ENCODE results near the gene ROR1.

ROR1 gene

DNA sequence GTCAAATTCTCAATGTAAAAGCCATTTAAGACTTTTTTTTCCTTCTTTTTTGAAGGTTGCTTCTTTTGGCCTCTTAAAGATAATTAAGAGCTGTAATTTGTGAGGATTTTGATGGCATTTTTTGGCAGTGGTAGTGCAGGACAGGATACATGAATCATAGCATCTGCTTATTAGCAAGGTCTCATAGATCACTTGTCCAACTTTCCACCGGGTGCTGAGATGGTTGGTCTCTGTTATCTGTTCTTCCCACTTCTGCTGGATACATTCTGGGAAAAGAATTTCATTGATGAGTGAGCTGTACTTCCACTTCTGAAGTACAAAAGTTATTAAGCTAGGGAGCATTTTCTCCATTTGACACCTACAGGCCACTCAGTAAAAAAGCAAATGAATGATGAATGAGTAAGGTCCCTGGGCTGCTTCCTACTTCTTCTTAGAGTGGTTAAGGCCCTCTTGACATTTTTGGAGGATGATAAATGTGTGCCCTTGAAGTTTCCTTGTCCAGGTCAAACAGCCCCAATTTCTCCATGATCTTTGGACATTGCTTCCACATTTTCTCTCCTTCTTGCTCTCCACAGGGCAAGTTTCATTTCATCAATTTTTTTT lies 100.6 kb downstream of the ROR1 start:
- no peak overlapping the region for H2BK120ac ChIP-seq (ENCODE audit: low read depth, low read length)
- no peak overlapping the region for H3K4me2 ChIP-seq (ENCODE audit: low read length, poor library complexity, severe bottlenecking)
- H4K91ac ChIP-seq (ENCODE audit: low read length) = no peak overlapping the region
- H3K18ac ChIP-seq (ENCODE audit: low read depth in 1 of 2, low read length in 2 of 2) = no peak overlapping the region
- peak overlapping the region; percentile 42 for H3K27ac ChIP-seq (ENCODE audit: low read length, poor library complexity, severe bottlenecking)
- no peak overlapping the region for H4K8ac ChIP-seq (ENCODE audit: low read length)
- H3K36me3 ChIP-seq (ENCODE audit: control insufficient read depth in 1 of 2, insufficient read depth in 2 of 2, low read depth in 1 of 2, low read length in 2 of 2) = no peaks in the 10 kb centered on the region
- no CpG with 5 or more reads among the region's 1 CpG for WGBS
- no peak overlapping the region for H2AK5ac ChIP-seq (ENCODE audit: low read length, severe bottlenecking)
- H3K4ac ChIP-seq (ENCODE audit: low read depth in 1 of 2, low read length in 2 of 2) = no peak overlapping the region
- H3K9me3 ChIP-seq (ENCODE audit: control insufficient read depth, low read length) = no peaks in the 10 kb centered on the region
- H3K27me3 ChIP-seq (ENCODE audit: control insufficient read depth in 1 of 2, insufficient read depth in 1 of 2, low read length in 2 of 2) = no peaks in the 10 kb centered on the region
- H2BK5ac ChIP-seq (ENCODE audit: low read depth, low read length, poor library complexity, severe bottlenecking) = no peak overlapping the region
- peaks cover 18% of the 10 kb centered on the region for H3K79me1 ChIP-seq (replicated peaks; ENCODE audit: low read length, poor library complexity, severe bottlenecking)
- H2BK12ac ChIP-seq (ENCODE audit: low read length in 2 of 2) = no peak overlapping the region
- H3K9ac ChIP-seq (ENCODE audit: low read length) = no peak overlapping the region
- peak; percentile 71 for DNase-seq
- H3K14ac ChIP-seq (ENCODE audit: low read length in 2 of 2) = no peak overlapping the region
- no peak overlapping the region for H3K23ac ChIP-seq (ENCODE audit: low read length in 2 of 2)
- H3K4me3 ChIP-seq (ENCODE audit: insufficient read depth in 1 of 2, low read depth in 1 of 2, low read length in 2 of 2) = no peak overlapping the region
- H2AFZ ChIP-seq (ENCODE audit: low read depth, low read length) = no peak overlapping the region
- peaks cover 4% of the 10 kb centered on the region for H3K4me1 ChIP-seq (ENCODE audit: control insufficient read depth, insufficient read depth, low read depth, low read length)
- H2BK15ac ChIP-seq (ENCODE audit: low read depth, poor library complexity, severe bottlenecking) = no peak overlapping the region

GRCh38 chr1:63875636-63876035 lies 101.8 kb downstream of the ROR1 start:
- Histone ChIP-seq H2BK5ac (ENCODE audit: low read depth, low read length, poor library complexity, severe bottlenecking) (no peak overlapping the region), H2BK120ac (ENCODE audit: low read depth, low read length) (no peak overlapping the region), H2AFZ (ENCODE audit: low read depth, low read length) (no peak overlapping the region), H2AK5ac (ENCODE audit: low read length, severe bottlenecking) (peak overlapping the region; percentile 72), H3K4me3 (ENCODE audit: insufficient read depth in 1 of 2, low read depth in 1 of 2, low read length in 2 of 2) (peak overlapping the region in 1 of 2 experiments; percentile 17), H3K4me2 (ENCODE audit: low read length, poor library complexity, severe bottlenecking) (no peak overlapping the region), H4K91ac (ENCODE audit: low read length) (no peak overlapping the region), H3K9me3 (ENCODE audit: control insufficient read depth, low read length) (no peaks in the 10 kb centered on the region), H3K23ac (ENCODE audit: low read length in 2 of 2) (no peak overlapping the region), H3K18ac (ENCODE audit: low read depth in 1 of 2, low read length in 2 of 2) (no peak overlapping the region), H3K4ac (ENCODE audit: low read depth in 1 of 2, low read length in 2 of 2) (no peak overlapping the region), H3K27me3 (ENCODE audit: control insufficient read depth in 1 of 2, insufficient read depth in 1 of 2, low read length in 2 of 2) (no peaks in the 10 kb centered on the region), H3K14ac (ENCODE audit: low read length in 2 of 2) (no peak overlapping the region), H3K79me1 (replicated peaks; ENCODE audit: low read length, poor library complexity, severe bottlenecking) (peaks cover 13% of the 10 kb centered on the region), H3K9ac (ENCODE audit: low read length) (peak overlapping the region; percentile 51), H3K27ac (ENCODE audit: low read length, poor library complexity, severe bottlenecking) (no peak overlapping the region), H3K36me3 (ENCODE audit: control insufficient read depth in 1 of 2, insufficient read depth in 2 of 2, low read depth in 1 of 2, low read length in 2 of 2) (no peaks in the 10 kb centered on the region), H2BK12ac (ENCODE audit: low read length in 2 of 2) (no peak overlapping the region), H3K4me1 (ENCODE audit: control insufficient read depth, insufficient read depth, low read depth, low read length) (peaks cover 4% of the 10 kb centered on the region), H2BK15ac (ENCODE audit: low read depth, poor library complexity, severe bottlenecking) (no peak overlapping the region), H4K8ac (ENCODE audit: low read length) (no peak overlapping the region)
- DNase-seq = no peak

DNA sequence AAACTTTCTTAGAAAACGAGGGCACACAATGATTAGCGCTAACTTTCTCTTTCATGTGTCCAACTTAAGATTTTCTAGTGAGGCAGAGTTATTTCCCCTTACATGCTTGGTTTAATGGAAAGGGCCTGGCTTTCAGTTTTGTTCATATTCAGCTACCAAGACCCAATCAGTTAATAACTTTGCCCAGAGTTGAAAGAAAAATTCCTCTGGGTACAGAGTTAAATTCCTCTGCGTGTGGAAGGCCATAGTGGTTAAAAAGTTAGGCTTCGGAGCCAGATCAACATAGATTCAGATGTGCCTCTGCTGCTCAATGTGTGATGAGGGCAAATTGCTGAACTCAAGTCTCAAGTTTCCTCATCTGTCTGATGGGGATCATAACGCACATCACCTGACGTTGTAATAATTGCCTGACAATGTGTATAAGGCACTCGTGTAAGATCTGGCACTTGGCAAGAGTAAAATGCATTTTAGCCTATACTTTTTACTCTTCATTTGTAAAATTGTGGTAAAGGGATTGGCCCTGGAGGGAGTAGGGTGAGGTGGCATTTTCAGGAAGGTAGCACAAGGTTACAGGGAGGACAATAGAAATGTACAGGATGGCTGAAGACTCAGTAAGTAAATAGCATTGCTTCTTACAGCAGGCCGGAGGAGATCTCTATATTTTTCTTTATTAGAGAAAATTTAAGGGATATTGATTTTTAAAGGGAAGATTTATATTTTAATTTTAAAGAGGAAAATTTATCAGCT lies 103.4 kb downstream of the ROR1 start:
- H2BK15ac ChIP-seq (ENCODE audit: low read depth, poor library complexity, severe bottlenecking) = no peak overlapping the region
- no peak overlapping the region for H2BK120ac ChIP-seq (ENCODE audit: low read depth, low read length)
- peak overlapping the region; percentile 18 to 67 for H3K18ac ChIP-seq (ENCODE audit: low read depth in 1 of 2, low read length in 2 of 2)
- no peak overlapping the region for H2BK5ac ChIP-seq (ENCODE audit: low read depth, low read length, poor library complexity, severe bottlenecking)
- H2BK12ac ChIP-seq (ENCODE audit: low read length in 2 of 2) = peak overlapping the region; percentile 18 to 57
- H2AFZ ChIP-seq (ENCODE audit: low read depth, low read length) = no peak overlapping the region
- H3K14ac ChIP-seq (ENCODE audit: low read length in 2 of 2) = no peak overlapping the region
- H4K8ac ChIP-seq (ENCODE audit: low read length) = no peak overlapping the region
- H3K4me2 ChIP-seq (ENCODE audit: low read length, poor library complexity, severe bottlenecking) = no peak overlapping the region
- peak overlapping the region; percentile 93 for H3K27ac ChIP-seq (ENCODE audit: low read length, poor library complexity, severe bottlenecking)
- no peak overlapping the region for H4K91ac ChIP-seq (ENCODE audit: low read length)
- WGBS = 92% methylated on average over 5 of the region's 8 CpGs
- H3K27me3 ChIP-seq (ENCODE audit: control insufficient read depth in 1 of 2, insufficient read depth in 1 of 2, low read length in 2 of 2) = no peaks in the 10 kb centered on the region
- no peak overlapping the region for H3K23ac ChIP-seq (ENCODE audit: low read length in 2 of 2)
- H3K4me3 ChIP-seq (ENCODE audit: insufficient read depth in 1 of 2, low read depth in 1 of 2, low read length in 2 of 2) = peak overlapping the region in 1 of 2 experiments; percentile 17
- peak overlapping the region; percentile 95 for H2AK5ac ChIP-seq (ENCODE audit: low read length, severe bottlenecking)
- H3K9ac ChIP-seq (ENCODE audit: low read length) = no peak overlapping the region
- H3K4ac ChIP-seq (ENCODE audit: low read depth in 1 of 2, low read length in 2 of 2) = peak overlapping the region in 1 of 2 experiments; percentile 24
- H3K36me3 ChIP-seq (ENCODE audit: control insufficient read depth in 1 of 2, insufficient read depth in 2 of 2, low read depth in 1 of 2, low read length in 2 of 2) = no peaks in the 10 kb centered on the region
- peaks cover 9% of the 10 kb centered on the region for H3K79me1 ChIP-seq (replicated peaks; ENCODE audit: low read length, poor library complexity, severe bottlenecking)
- H3K9me3 ChIP-seq (ENCODE audit: control insufficient read depth, low read length) = no peaks in the 10 kb centered on the region
- H3K4me1 ChIP-seq (ENCODE audit: control insufficient read depth, insufficient read depth, low read depth, low read length) = peaks cover 4% of the 10 kb centered on the region
- no peak for DNase-seq

DNA sequence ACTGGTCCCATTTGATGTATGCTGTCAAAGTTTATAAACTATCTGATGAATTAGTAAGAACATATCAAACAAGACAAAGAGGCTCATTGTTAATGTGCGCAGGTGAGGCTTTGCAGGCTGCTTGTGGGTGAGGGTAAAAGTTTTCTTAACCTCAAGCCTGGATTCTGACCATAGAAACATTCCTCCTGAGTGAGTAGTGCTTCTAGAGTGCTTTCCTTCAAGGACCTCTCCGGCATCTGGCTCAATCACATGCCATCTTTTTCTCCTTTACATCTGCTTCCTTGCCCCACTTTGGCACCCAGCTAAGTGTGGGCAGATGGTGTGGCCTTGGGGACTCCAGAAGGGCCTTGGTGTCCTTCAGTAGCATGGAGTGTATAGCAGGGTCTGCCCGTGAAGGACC lies 104.0 kb downstream of the ROR1 start:
- peak; percentile 73 for DNase-seq
- Histone ChIP-seq H3K9ac (ENCODE audit: low read length) (no peak overlapping the region), H3K4ac (ENCODE audit: low read depth in 1 of 2, low read length in 2 of 2) (peak overlapping the region in 1 of 2 experiments; percentile 1), H3K27ac (ENCODE audit: low read length, poor library complexity, severe bottlenecking) (peak overlapping the region; percentile 83), H4K91ac (ENCODE audit: low read length) (peak overlapping the region; percentile 7), H4K8ac (ENCODE audit: low read length) (peak overlapping the region; percentile 4), H2AK5ac (ENCODE audit: low read length, severe bottlenecking) (peak overlapping the region; percentile 43), H2BK15ac (ENCODE audit: low read depth, poor library complexity, severe bottlenecking) (no peak overlapping the region), H3K4me2 (ENCODE audit: low read length, poor library complexity, severe bottlenecking) (no peak overlapping the region), H3K9me3 (ENCODE audit: control insufficient read depth, low read length) (no peaks in the 10 kb centered on the region), H3K18ac (ENCODE audit: low read depth in 1 of 2, low read length in 2 of 2) (peak overlapping the region; percentile 37 to 95), H3K79me1 (replicated peaks; ENCODE audit: low read length, poor library complexity, severe bottlenecking) (peaks cover 6% of the 10 kb centered on the region), H3K23ac (ENCODE audit: low read length in 2 of 2) (no peak overlapping the region), H2BK120ac (ENCODE audit: low read depth, low read length) (no peak overlapping the region), H3K36me3 (ENCODE audit: control insufficient read depth in 1 of 2, insufficient read depth in 2 of 2, low read depth in 1 of 2, low read length in 2 of 2) (no peaks in the 10 kb centered on the region), H3K4me1 (ENCODE audit: control insufficient read depth, insufficient read depth, low read depth, low read length) (peaks cover 4% of the 10 kb centered on the region), H2BK5ac (ENCODE audit: low read depth, low read length, poor library complexity, severe bottlenecking) (peak overlapping the region; percentile 67), H3K4me3 (ENCODE audit: insufficient read depth in 1 of 2, low read depth in 1 of 2, low read length in 2 of 2) (no peak overlapping the region), H3K27me3 (ENCODE audit: control insufficient read depth in 1 of 2, insufficient read depth in 1 of 2, low read length in 2 of 2) (no peaks in the 10 kb centered on the region), H3K14ac (ENCODE audit: low read length in 2 of 2) (no peak overlapping the region), H2AFZ (ENCODE audit: low read depth, low read length) (no peak overlapping the region), H2BK12ac (ENCODE audit: low read length in 2 of 2) (peak overlapping the region; percentile 59 to 82)
- WGBS = 71% methylated on average over 1 of the region's 3 CpGs
